NCI-H146 treated with DMSO at 0.1 percent for 48 hours (cell line): ENCODE measurements around the gene ORMDL3.
"Not testable (repeated sequence)": the region's sequence is repeated elsewhere in the genome, so short reads cannot be mapped to it uniquely, and the experiment has no call there.

Source experiments
- DNase-seq: peaks from one replicate; lab custom pipeline; 2025; ENCODE audit not compliant: unreplicated experiment; lab: John Stamatoyannopoulos, UW

Gene ORMDL3

DNA sequence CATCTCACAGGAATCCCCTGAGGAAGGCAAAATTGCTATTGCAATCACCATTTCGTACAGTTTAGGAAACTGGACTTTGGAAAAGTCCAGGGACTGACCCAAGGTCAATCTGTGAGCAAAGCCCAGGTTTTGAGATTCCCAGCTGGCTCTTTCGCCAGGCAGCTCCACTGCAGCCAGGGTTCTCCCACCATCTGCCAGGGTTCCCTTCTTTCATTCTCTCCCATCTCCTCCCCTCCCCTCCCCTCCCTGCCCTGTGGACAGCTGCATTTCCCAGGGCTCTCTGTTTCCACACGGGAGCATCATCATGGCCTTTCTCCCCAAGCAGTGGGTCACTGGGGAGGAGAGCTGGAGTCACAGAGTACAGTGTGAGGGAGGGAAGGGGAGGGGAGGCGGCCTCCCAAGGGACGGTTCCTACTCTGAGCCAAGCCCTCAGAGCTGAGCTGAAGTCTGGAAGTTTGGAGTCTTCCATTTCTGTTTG, 23.5 kb upstream of the ORMDL3 start:
- DNase-seq: no peak

DNA sequence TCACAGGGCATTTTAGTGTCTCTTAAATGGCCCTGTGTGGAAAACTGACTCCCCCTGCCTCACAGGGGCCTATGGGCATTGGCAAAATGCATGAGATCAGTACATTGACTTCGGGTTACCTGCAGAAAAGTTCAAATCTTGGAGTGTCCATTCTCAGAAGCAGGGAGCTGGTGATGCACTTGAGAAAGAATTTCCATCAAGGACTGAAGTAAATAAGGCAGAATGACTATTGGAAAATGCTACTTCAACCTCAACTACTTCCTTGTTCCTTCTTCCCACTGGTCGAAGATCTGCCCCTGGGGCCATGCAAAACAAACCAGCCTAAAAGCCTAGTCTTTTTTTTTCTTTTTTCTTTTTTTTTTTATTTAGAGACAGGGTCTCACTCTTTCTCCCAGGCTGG, 21.6 kb upstream of the ORMDL3 start:
- DNase-seq: no peak

DNA sequence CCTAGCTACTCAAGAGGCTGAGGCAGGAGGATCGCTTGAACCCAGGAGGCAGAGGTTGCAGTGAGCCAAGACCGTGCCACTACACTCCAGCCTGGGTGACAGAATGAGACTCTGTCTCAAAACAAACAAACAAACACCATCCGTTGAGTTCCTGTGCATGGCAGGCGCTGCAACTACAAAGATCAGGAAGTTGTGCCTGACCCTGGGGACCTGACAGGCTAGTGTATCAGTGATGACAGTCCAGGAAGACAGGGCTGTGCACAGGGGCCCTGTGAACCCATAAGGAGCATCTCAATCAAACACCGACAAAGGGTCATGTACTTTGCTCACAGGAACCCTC, 21.1 kb upstream of the ORMDL3 start:
- not testable (repeated sequence) for DNase-seq

DNA sequence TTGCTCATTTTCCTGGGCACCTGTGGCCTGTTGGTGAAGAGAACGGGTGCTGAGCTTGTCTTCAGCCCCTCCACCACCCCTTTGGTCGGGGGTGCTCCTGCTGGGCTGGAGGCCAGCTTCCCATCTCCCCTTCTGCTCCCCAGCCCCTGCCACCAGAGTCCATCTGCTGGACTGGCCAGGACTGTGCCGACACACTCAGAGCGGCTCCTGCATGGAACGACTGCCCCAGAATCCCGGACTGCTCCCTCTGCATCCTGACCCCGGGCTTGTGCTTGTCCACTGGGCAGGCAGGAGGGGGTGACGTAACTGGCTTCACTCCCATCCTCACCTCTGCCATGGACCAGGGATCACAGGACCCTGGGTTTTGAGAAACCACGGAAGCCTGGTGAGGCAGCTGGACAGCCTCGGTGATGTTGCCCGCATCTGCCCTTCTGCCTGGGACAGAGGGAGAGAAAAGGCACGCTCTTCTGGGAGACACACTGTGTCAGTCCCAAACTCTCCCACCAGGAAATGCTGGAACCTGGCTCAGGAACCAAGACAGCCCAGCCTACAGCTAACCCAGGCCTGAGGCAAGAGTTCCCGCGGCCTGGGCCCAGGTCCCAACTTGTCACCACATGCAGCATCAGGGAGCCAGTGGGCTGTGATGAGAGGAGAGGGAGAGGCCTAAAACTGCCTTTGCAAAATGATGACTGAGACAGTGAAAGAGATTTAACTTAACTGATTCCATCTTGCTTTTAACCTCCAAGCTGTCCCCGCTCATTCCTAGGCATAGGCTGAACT, 19.3 kb upstream of the ORMDL3 start:
- DNase-seq: no peak

DNA sequence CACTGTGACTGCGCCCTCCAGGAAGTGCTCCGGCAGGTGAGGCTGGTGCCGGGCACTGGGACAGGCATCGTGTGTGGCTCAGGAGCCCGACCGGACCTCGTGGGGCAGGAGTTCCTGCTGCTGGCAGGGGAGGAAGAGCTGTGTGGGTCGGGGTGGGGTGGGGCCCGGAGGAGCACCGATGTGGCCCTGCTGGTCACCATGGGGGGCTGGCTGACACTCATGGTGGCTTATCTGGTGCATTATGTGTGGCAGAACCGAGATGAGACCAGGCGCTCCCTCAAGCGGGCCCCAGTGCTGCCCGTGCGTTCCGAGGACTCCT, 17.0 kb upstream of the ORMDL3 start:
- no peak for DNase-seq

DNA sequence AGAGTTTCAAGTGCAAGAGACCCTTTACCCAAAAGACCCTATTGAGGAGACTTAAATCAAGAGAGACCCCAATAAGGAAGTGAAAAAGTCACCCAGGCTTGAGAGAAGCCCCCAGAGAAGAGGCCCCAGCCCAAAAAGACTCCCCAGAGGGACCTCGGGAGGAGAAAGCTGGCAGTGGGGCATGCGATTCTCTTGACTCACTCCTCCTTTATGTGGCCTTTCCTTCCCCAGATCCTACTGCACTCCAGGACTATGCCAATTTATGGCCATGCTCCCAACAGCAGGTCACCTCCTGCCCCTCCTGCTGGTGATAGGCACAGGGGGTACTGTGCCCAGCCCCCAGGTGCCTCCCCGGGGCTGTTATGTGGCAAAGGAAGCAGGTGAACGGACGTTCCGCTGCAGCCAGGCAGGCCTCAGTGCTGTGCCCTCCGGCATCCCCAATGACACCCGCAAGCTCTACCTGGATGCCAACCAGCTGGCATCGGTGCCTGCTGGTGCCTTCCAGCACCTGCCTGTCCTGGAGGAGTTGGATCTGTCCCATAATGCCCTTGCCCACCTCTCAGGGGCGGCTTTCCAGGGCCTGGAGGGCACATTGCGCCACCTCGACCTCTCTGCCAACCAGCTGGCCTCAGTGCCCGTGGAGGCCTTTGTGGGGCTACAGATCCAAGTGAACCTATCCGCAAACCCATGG, 16.4 kb upstream of the ORMDL3 start:
- DNase-seq: no peak

DNA sequence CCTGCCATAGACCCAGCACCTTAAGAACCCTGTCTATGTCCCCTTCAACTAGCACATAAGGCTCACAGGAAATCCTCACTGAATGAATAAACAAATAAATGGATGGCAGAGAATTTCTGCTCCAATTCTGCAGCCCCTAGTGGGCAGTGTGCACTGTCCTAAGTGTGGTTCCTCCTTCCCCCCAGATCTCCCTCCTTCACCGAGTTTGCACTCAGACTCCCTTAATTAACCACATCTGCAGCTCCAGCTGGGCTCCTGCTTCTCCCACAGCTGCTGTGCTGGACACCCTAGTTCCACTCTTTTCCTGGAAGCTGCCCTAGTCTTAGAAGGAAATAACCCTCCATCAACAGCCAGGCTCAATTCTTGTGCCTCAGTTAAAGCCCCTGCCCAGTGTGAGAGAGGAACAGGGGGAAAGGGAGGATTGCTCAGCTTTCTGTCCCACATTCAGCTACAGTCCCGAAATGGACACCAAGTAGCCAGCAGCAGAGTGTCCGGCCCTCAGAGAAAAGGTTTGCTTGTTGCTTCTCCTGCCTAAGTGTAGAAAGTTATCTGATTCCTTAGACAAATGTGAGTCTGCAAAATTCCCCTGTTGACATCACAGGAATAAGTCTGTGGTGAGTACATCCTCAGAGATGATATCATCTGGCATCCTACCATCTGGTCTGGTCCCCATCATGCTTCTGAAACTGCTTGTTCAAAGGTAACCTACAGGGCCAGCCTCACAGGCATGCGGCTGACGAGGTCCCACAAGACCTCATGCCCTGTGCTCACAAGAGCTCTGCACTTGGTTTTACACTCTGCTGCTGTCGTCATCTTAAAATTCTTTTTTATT, 12.4 kb upstream of the ORMDL3 start:
- DNase-seq: peak; percentile 9

DNA sequence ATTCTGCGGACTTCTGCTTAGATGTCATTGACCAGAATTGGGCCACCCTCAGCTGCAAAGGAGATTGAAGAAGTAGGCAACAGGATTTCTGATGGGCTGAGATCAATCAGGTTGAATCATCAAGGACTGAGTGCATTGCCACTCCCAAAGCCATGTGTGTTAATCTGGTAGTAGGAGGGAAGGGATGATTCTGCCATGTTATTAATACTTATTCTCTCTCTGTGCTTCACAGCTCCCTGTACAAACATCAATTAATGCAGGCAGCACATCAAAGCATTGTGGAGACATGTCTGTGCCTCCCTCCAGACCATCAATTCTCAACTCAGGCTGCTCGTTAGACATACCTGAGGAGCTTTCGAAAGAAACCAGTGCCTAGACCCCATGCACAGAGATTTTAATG, 11.7 kb upstream of the ORMDL3 start:
- no peak for DNase-seq

DNA sequence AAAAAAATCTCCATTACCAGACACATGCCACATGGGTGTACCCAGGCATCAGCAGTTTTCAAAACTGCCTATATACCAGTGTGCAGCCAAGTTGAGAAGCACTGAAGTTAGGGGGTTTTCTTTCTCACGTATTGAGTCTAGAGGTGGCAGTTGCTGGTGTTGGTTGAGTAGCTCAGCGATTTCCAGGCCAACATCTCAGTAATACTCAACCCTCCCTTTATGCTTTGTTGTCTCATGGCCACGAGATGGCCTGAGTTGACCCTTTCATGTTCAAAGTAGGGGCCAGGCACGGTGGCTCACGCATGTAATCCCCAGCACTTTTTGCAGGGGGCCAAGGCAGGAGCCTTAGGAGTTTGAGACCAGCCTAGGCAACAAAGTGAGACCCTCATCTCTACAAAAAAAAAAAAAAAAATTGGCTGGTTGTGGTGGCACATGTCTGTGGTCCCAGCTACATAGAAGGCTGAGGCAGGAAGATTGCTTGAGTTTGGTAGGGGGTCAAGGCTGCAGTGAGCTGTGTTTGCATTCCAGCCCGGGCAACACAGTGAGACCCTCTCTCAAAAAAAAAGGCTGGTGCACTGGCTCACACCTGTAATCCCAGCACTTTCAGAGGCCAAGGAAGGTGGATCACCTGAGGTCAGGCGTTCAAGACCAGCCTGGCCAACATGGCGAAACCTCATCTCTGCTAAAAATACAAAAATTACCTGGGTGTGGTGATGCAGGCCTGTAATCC, 10.9 kb upstream of the ORMDL3 start:
- no peak for DNase-seq

DNA sequence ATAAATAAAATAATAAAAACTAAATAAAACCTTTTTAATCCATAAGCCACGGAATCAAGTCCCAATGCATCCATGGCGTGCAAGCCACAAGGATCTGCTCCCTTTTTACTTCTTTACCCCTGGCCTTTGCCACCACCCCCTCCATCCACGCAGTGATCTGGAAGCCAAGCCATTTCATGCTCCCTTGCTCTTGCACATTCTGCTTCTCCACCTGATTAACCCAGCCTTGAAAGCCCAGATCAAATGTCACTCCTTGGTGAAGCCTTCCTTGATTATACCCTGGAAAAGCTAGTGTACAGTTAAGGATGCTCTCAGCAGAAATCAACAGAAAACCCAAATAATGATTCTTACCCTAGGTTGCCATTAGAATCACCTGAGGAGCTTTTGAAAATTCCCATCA, 10.0 kb upstream of the ORMDL3 start:
- no peak for DNase-seq

DNA sequence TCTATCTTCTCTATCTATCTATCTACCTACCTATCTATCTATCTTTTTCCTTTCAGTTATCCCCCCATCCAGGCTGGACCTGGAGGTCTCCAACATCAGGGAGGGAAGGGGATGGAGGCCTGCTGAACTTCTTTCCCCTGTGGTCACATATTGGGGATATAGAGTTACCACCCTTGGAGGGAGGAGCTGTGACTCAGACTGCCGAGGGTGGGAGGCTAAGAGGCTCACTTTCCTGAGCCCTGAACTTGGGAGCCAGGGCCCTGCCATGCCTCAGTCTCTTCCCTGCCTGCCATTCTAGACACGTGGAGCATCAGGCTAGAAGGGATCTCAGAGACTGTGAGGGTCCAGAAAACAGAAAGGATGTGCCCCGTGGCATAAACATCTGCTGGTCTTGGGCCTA, 8.5 kb upstream of the ORMDL3 start:
- DNase-seq: no peak

DNA sequence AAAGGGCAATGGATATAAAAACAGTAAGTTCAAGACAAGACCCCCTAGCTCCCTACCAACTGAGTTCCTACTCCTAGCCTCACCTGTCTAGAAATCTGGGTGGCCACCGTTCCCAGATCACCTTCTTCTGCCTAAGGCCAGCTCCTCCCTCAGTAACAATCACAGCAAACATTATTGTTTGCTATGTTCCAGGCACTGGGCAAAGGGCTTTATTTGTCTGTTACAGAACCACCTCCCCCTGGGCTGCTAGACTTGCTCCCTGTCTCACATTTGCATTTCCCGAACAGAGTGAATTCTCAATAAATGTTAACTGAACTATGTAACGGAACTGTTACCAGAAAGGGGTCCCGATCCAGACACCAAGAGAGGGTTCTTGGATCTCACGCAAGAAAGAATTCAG, 6.9 kb upstream of the ORMDL3 start:
- DNase-seq: no peak

DNA sequence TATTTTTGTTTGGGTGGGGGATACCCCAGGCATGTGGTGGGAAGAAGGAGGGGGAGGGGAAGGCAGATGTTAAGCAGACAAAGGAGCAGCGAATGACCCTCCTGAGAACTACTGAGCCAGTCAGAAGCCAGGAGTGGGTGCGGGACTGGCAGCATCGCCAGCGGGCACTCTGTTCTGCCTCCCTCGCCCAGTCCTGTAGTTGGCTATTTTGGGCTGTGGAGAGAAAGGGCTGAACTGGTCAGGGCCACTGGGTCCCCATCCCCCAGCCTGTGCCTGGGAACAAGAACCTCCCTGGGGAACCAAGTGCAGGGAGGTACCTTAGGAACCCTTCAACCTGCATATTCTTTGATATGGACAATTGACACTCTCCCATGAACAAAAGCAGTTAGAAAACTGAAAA, 6.5 kb upstream of the ORMDL3 start:
- DNase-seq: no peak

DNA sequence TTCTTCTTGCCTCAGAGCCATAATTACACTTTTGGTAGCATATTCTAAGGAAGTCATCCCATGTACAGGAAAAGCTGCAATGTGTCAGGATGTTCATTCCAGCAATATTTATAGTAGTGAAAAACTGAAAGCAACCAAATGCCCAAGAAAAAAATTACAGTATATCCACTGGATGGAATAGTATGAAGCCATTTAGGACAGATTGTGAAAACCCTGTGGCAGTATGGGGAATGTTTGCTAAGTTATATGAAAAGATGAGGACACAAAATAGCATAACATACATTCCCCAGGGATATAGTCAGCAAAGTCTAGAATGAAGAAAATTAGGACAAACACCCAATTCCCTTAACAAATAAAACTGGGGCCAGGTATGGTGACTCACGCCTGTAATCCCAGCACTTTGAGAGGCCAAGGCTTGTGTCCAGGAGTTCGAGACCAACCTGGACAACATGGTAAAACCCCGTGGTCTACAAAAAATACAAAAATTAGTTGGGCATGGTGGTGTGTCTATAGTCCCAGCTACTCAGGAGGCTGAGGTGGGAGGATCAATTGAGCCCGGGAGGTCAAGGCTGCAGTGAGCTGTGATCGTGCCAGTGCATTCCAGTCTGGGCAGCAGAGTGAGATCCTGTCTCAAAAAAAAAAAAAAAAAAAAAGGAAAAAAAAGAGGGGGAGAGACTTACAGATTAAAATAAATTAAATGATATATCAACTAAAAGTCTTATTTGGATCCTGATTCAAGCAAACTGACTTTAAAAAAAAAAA, 2.4 kb upstream of the ORMDL3 start:
- no peak for DNase-seq

DNA sequence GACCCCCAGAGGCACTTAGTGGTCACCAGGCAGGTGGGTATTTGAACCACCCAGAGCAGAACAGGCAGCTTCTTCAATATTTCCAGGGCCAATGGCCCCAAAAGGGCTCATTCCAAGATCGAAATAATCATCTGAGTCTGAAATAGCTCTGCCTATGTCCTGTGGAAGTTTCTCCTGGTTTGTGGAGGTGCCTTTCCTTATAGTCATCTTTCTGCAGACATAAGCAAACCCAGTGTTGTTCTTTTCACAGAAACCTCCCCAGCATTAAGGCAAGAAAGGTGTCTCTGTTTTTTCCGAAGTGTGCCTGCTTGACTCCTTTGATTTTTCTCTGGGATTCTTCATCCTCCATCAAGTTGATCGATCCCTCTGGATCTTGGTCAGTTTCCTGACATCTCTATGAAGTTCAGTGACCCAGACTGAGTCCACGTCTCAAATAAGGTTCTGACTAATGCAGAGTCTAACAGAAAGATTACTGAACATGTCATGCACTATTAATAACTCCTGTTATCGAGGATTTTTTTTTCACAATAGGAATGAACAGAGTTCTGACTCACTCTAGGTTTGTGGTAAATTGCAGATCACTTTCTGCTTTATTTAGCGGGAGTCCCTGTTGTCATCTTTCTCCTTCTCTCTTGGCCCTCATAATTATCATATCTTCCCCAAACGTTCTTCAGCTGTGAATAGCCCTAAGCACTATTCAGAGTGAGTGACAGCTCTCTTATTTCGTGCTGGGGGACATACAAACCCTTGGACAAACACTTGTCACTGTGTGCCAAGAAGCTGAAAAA, 1.7 kb upstream of the ORMDL3 start:
- no peak for DNase-seq

DNA sequence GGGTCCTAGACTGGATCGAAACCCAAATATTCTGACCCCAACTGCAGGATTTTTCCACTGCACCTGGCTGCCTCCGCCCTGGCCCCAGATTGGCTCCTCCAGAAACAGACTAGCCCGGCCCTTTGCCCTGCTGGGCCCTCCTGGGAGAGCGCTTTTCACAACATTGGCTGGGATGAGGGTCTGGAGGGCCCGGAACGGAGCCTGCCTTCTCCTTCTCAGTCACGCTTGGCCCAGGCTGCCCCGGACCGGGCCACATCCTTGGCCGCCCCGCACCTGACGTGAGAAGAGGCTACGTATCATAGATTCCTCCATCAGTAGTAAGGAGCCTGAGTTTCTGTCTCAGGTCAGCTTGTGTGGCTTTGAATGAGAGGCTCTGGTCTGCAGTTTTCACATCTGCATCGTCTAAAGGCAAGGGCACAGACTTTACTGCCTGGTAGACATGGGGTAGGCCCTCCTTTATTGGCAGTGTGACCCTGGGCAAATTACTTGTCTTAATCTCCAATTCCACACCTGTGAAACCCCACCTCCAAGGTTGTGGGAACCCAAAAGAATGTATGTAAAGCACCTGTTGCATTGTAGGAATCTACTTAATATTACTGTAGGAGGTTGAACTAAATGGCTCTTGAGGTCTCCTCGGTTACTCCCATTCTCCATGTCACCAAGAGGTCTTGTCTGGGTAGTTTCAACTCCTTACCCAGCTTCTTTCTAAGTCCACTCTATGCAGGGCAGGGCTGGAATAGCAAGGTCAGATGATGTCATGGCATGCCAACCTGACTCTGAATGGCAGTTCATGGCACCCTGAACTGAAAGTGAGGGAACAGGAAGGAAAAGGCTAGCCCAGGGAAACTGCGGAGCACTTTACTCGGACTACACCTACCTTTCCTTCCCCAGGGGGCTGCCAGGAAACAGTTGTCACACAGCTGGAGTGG, 792 bp upstream of the ORMDL3 start:
- DNase-seq: no peak

DNA sequence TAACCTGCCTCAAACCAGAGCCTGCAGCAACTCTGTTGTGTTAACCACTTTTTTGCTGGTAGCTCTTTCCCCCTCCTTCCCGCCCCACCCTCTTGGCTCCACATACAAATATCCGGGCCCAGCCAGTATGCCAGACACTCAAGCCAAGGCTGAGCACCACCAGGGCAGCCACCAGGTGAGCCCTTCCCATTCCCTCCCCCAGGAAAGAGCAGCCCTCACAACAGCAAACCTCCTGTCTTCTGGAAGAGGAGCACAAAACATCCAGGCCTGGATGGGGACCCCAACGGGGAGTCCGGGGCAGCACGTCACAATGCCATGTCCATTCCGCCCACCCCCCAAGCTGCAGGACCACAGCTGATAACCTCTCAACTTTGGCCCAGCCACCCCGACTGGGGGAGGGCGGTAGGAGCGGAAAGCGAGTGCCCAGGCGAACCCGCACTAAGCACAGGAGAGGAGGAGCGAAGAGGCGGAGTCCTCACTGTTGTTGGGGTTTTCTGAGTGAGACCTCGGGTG, 757 bp downstream of the ORMDL3 start:
- DNase-seq: no peak

DNA sequence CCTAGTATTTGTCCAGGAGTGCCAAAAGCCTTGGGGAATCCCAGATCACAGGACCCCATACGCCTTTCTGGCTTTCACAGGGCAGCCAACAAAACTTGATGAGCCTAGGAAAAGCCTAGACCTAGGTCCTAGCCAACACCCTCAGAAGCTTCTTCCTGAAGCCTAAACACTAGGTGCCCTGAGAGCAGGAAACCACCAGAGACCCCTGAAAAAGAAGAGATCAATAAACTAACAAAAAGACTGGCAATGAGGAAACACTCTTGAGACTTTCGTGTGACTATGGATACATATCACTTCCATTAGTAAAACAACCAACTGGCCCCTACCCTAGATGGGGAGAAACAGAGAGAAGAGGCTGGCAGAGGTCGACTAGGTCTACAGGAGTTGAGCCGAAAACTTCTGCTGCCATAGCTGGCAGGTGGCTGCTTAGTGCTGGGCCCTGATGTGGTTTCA, 1.2 kb downstream of the ORMDL3 start:
- DNase-seq: no peak
